Measurements from ENCODE around the gene RGL4. TPM values are rescaled to one million over a fixed set of nuclear protein-coding genes. Genes with fewer than 3 reads are reported as not detected.
"Not testable (repeated sequence)": the region's sequence is repeated elsewhere in the genome, so short reads cannot be mapped to it uniquely, and the experiment has no call there.

RGL4 gene, protein sequence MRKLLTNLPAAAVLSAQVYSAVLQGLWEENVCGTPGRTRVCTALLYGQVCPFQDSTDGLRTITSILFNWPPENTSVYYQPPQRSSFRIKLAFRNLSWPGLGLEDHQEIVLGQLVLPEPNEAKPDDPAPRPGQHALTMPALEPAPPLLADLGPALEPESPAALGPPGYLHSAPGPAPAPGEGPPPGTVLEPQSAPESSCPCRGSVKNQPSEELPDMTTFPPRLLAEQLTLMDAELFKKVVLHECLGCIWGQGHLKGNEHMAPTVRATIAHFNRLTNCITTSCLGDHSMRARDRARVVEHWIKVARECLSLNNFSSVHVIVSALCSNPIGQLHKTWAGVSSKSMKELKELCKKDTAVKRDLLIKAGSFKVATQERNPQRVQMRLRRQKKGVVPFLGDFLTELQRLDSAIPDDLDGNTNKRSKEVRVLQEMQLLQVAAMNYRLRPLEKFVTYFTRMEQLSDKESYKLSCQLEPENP
- total RNA-seq: not detected in 2 replicates

GRCh38 chr22:23690713-23691112, at the start of gene RGL4:
Gene RGL4, plus strand, starts transcription at chr22:23691013. Its CDS starts 1,018 bp downstream, at chr22:23692031.
- TF ChIP-seq, protein P1, sequence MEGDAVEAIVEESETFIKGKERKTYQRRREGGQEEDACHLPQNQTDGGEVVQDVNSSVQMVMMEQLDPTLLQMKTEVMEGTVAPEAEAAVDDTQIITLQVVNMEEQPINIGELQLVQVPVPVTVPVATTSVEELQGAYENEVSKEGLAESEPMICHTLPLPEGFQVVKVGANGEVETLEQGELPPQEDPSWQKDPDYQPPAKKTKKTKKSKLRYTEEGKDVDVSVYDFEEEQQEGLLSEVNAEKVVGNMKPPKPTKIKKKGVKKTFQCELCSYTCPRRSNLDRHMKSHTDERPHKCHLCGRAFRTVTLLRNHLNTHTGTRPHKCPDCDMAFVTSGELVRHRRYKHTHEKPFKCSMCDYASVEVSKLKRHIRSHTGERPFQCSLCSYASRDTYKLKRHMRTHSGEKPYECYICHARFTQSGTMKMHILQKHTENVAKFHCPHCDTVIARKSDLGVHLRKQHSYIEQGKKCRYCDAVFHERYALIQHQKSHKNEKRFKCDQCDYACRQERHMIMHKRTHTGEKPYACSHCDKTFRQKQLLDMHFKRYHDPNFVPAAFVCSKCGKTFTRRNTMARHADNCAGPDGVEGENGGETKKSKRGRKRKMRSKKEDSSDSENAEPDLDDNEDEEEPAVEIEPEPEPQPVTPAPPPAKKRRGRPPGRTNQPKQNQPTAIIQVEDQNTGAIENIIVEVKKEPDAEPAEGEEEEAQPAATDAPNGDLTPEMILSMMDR (conservative IDR thresholded peaks at IDR 0.05; ENCODE audit: low read depth, low read length): no peak
- no peak for DNase-seq (ENCODE audit: low read depth)
- H3K4me3 ChIP-seq (ENCODE audit: low read depth, low read length): no peak within 1 kb of the TSS

GRCh38 chr22:23646526-23646925, 44.3 kb upstream of the RGL4 start:
- DNase-seq (ENCODE audit: low read depth): not testable (repeated sequence)

DNA sequence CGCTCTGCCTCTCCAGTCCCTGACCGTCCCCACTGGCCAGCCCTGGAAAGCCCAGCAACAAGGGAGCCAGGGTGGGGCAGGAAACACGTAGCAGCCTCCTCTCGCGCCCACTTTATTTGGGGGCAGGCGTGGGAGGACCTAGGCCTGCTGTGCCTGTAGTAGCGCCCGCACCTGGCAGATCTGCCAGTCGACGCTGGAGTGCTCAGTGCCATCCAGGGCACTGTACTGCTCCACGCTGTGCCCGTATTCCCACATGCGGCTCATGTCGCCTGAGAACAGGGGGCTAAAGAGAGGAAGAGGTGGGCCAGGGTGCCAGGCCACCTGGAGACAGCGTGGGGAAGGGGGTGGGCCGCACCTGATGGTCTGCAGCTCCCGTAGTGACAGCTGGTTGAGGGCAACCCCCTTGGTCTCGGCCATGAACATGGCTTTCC, 41.7 kb upstream of the RGL4 start:
- no peak for DNase-seq (ENCODE audit: low read depth)
- H3K4me3 ChIP-seq (ENCODE audit: low read depth, low read length): no peak overlapping the region
- TF ChIP-seq, protein P1 (conservative IDR thresholded peaks at IDR 0.05; ENCODE audit: low read depth, low read length): no peak

More at GRCh38 chr22:23646526-23646925, 44.3 kb upstream of the RGL4 start:
- H3K4me3 ChIP-seq (ENCODE audit: low read depth, low read length): not testable (repeated sequence)

DNA sequence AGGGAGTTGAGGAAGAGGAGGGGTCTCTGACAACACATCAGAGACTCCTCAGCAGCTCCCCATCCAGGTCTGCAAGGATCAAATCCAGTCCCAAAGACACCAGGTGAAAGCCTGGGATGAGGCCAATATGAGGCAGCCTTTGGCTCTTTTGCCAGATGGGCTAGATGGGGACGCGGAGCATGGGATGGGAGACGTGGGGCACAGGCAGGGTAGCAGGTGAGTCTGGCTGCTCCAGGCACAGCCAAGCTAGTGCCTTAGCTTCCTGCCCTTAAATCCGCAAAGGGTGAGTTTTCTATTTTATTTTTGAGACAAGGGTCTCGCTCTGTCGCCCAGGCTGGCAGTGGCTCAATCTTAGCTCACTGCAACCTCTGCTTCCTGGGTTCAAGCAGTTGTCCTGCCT, 39.1 kb upstream of the RGL4 start:
- TF ChIP-seq, protein P1 (conservative IDR thresholded peaks at IDR 0.05; ENCODE audit: low read depth, low read length): no peak
- no peak for DNase-seq (ENCODE audit: low read depth)
- H3K4me3 ChIP-seq (ENCODE audit: low read depth, low read length): no peak overlapping the region

- H3K4me3 ChIP-seq (ENCODE audit: low read depth, low read length): no peak overlapping the region
- TF ChIP-seq, protein P1 (conservative IDR thresholded peaks at IDR 0.05; ENCODE audit: low read depth, low read length): no peak
- DNase-seq (ENCODE audit: low read depth): no peak
Observed at GRCh38 chr22:23652286-23652685, 38.5 kb upstream of the RGL4 start.

DNA sequence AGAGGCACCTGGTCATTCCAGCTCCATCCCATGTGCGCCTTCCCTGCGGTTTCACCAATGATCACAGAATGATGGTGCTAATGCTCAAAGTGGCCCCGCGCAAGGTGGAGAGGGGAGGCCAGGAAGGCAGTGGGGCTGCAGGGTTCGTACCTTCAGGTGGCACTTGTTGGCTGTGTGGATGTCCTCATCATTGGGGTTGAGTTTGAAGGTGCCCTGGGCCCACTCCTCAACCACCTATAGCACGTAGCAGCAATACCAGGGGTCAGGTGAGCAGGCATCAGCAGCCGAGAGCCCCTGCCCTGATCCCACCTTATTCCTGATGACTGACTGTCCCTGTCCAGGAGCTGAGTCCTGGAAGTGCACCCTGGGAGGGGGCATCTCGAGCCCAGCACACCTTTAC, 38.1 kb upstream of the RGL4 start:
- TF ChIP-seq, protein P1 (conservative IDR thresholded peaks at IDR 0.05; ENCODE audit: low read depth, low read length): no peak
- no peak overlapping the region for H3K4me3 ChIP-seq (ENCODE audit: low read depth, low read length)
- no peak for DNase-seq (ENCODE audit: low read depth)

- H3K4me3 ChIP-seq (ENCODE audit: low read depth, low read length): no peak overlapping the region
- DNase-seq (ENCODE audit: low read depth): no peak
- TF ChIP-seq, protein P1 (conservative IDR thresholded peaks at IDR 0.05; ENCODE audit: low read depth, low read length): no peak
Observed at GRCh38 chr22:23655891-23656475, 34.8 kb upstream of the RGL4 start.
